GM12878 (cell line): ENCODE results near the gene ACBD7. TPM values are rescaled to one million over a fixed set of nuclear protein-coding genes. Genes with fewer than 3 reads are reported as not detected.

Source experiments
- ATAC-seq: fragments of 200-7000 bp; cut with Tn5 transposase; 3 replicates; pipeline ENCODE4 v1.9.1; 2020; ENCODE audit warnings: mild to moderate bottlenecking, moderate library complexity
- BruUV-seq: library from RNA; stranded (reverse); fragments of 400-500 nt; replicated peaks from 2 replicates; lab custom pipeline; 2021; lab: Mats Ljungman, UMichigan
- CTCF ChIA-PET: fragments of 300-600 bp; sonication (Branson Sonifier 250); formaldehyde crosslinking; extraction: SDS; loops from one replicate; lab custom pipeline; 2021; ENCODE audit warnings: inconsistent platforms; lab: Yijun Ruan, JAX
- POLR2A ChIA-PET: fragments of 350-600 bp; formaldehyde crosslinking; extraction: SDS; loops from one replicate; lab custom pipeline; 2021; ENCODE audit warnings: inconsistent platforms; lab: Charles Lee
- RAD21 ChIA-PET: fragments of 300-600 bp; sonication (Branson Sonifier 250); formaldehyde crosslinking; loops from one replicate; lab custom pipeline; 2023; ENCODE audit warnings: antibody characterized with exemption; ENCODE audit not compliant: unreplicated experiment; lab: Charles Lee
- SMC1A ChIA-PET: fragments of 300-600 bp; sonication (Branson Sonifier 250); formaldehyde crosslinking; loops from one replicate; lab custom pipeline; 2023; ENCODE audit not compliant: unreplicated experiment, uncharacterized antibody; lab: Charles Lee
- DNase-seq: peaks from one replicate; pipeline ENCODE4 v3.0.0-alpha.2; 2011; ENCODE audit warnings: low read depth, low spot score
- FAIRE-seq: peaks from 3 replicates; lab custom pipeline; 2011; peaks lifted over from hg19 to GRCh38; lab: Jason Lieb, UNC
- H2AFZ ChIP-seq: 2 replicates; pipeline ENCODE4 v1.6.0; 2011; ENCODE audit warnings: low read depth, low read length, control low read depth; ENCODE audit not compliant: control insufficient read depth
- H3K27ac ChIP-seq: 2 replicates; pipeline ENCODE4 v1.5.1; 2011; ENCODE audit warnings: control low read depth; ENCODE audit not compliant: control insufficient read depth, insufficient read depth
- H3K27me3 ChIP-seq, 2 experiments: replicated peaks in 1 of 2; 2 replicates each; pipeline versions ENCODE4 v1.6.0 to v1.6.1; 2011; ENCODE audit warnings: low read length in 1 of 2; ENCODE audit not compliant: control insufficient read depth in 2 of 2, insufficient read depth in 2 of 2
- H3K36me3 ChIP-seq, 2 experiments: 2 replicates each; pipeline ENCODE4 v1.5.1; 2011; ENCODE audit warnings: low read length in 1 of 2; ENCODE audit not compliant: control insufficient read depth in 2 of 2, insufficient read depth in 2 of 2
- H3K4me1 ChIP-seq: 2 replicates; pipeline ENCODE4 v1.6.1; 2011; ENCODE audit warnings: mild to moderate bottlenecking, low read length, moderate library complexity, mixed read lengths; ENCODE audit not compliant: control insufficient read depth, insufficient read depth
- H3K4me2 ChIP-seq: 2 replicates; pipeline ENCODE4 v1.6.0; 2011; ENCODE audit warnings: control low read depth; ENCODE audit not compliant: control insufficient read depth, insufficient read depth
- H3K4me3 ChIP-seq: fragments of 200-600 bp; sonication (generic); 2 replicates; pipeline ENCODE4 v1.5.1; 2016
- H3K79me2 ChIP-seq: 2 replicates; pipeline ENCODE4 v1.6.0; 2011; ENCODE audit warnings: low read length; ENCODE audit not compliant: control insufficient read depth, insufficient read depth
- H3K9ac ChIP-seq: 2 replicates; pipeline ENCODE4 v1.8.0; 2011; ENCODE audit warnings: low read length, control low read depth, mixed read lengths; ENCODE audit not compliant: control insufficient read depth, insufficient read depth
- H3K9me3 ChIP-seq: replicated peaks from 3 replicates; pipeline ENCODE4 v1.5.1; 2011; ENCODE audit warnings: mild to moderate bottlenecking, low read length; ENCODE audit not compliant: control insufficient read depth, insufficient read depth
- H4K20me1 ChIP-seq: 2 replicates; pipeline ENCODE4 v1.6.0; 2011; ENCODE audit not compliant: control insufficient read depth, insufficient read depth
- CHD4 ChIP-seq: fragments of 200-600 bp; sonication (generic); IDR thresholded peaks from 2 replicates; pipeline ENCODE4 v1.6.1; 2016; ENCODE audit warnings: mild to moderate bottlenecking
- DPF2 ChIP-seq: fragments of 450-650 bp; IDR thresholded peaks from 2 replicates; pipeline ENCODE4 v1.6.1; 2017; ENCODE audit warnings: mild to moderate bottlenecking
- IRF3 ChIP-seq: fragments of 450-650 bp; IDR thresholded peaks from 2 replicates; pipeline ENCODE4 v1.6.1; 2014; ENCODE audit warnings: mild to moderate bottlenecking
- NBN ChIP-seq: fragments of 450-650 bp; IDR thresholded peaks from 2 replicates; pipeline ENCODE4 v1.6.1; 2016
- NFYB ChIP-seq: IDR thresholded peaks from 2 replicates; pipeline ENCODE4 v1.6.1; 2011; ENCODE audit warnings: low read depth, mild to moderate bottlenecking, low read length, improper control_type of control experiment, moderate library complexity; ENCODE audit not compliant: insufficient read depth
- RBBP5 ChIP-seq: fragments of 200-600 bp; sonication (generic); conservative IDR thresholded peaks from 2 replicates; pipeline ENCODE4 v1.6.1; 2016
- RELA ChIP-seq: fragments of 450-650 bp; IDR thresholded peaks from 2 replicates; pipeline ENCODE4 v1.8.0; 2014; ENCODE audit warnings: borderline replicate concordance; ENCODE audit not compliant: partially characterized antibody
- RFX5 ChIP-seq: IDR thresholded peaks from 2 replicates; pipeline ENCODE4 v1.6.1; 2011; ENCODE audit warnings: low read depth, low read length, improper control_type of control experiment
- SMAD5 ChIP-seq: IDR thresholded peaks from 2 replicates; pipeline ENCODE4 v1.6.1; 2016; ENCODE audit warnings: antibody characterized with exemption, low read depth
- SMC3 ChIP-seq: IDR thresholded peaks from 2 replicates; pipeline ENCODE4 v1.6.1; 2011; ENCODE audit warnings: low read length, improper control_type of control experiment, borderline replicate concordance
- SPI1 ChIP-seq: IDR thresholded peaks from 2 replicates; pipeline ENCODE4 v1.6.1; 2011; ENCODE audit warnings: low read depth, mild to moderate bottlenecking, low read length, moderate library complexity, borderline replicate concordance; ENCODE audit not compliant: insufficient read depth
- SREBF2 ChIP-seq: IDR thresholded peaks from 2 replicates; pipeline ENCODE4 v1.6.1; 2012; ENCODE audit warnings: mild to moderate bottlenecking, low read length
- TBL1XR1 ChIP-seq: IDR thresholded peaks from 2 replicates; pipeline ENCODE4 v1.6.1; 2012; ENCODE audit warnings: low read depth, low read length, improper control_type of control experiment
- YBX1 ChIP-seq: fragments of 450-650 bp; IDR thresholded peaks from 2 replicates; pipeline ENCODE4 v1.6.1; 2016; ENCODE audit warnings: antibody characterized with exemption
- WGBS: methylation state at CpG from one replicate; pipeline ENCODE4 v1.1.6; 2016; ENCODE audit warnings: low lambda C conversion rate; ENCODE audit not compliant: insufficient replicate concordance, insufficient coverage; ENCODE audit errors: missing lambda C conversion rate; 5-methylcytosine and 5-hydroxymethylcytosine counted together
- in situ Hi-C: fragments of 300-500 bp; cut with MboI; formaldehyde crosslinking; loops from 9 replicates; pipeline ENCODE4 v1.14.3; 2018; ENCODE audit warnings: mixed read lengths
- intact Hi-C: fragments of 100-400 bp; cut with micrococcal nuclease; formaldehyde crosslinking; loops from one replicate; pipeline ENCODE4 v1.14.2; 2022; ENCODE audit not compliant: unreplicated experiment
- polyA plus RNA-seq, 11 experiments: library from polyadenylated mRNA; depleted of rRNA in 4 of 11; unstranded in 6 of 11; stranded (reverse) in 5 of 11; fragments of >200 nt; fragmentation: Nextera tagmentation in 4 of 11; fragmentation: Illumina TruSeq in 1 of 11; extraction: Ambion mirVana in 4 of 11; extraction: Trizol in 1 of 11; gene quantifications; 1 replicate in 1 of 11; 2 replicates in 10 of 11; pipeline versions ENCODE4 v1.2.1 to v1.2.3, GENCODE V29; 2011 to 2016; ENCODE audit warnings: inconsistent platforms in 2 of 11, missing spikeins in 2 of 11, low read depth in 1 of 11
- total RNA-seq, 4 experiments: library from RNA; depleted of rRNA in 3 of 4; stranded (reverse); fragments of >200 nt in 3 of 4; fragmentation: Illumina TruSeq in 1 of 4; extraction: Trizol in 1 of 4; gene quantifications; 2 replicates each; pipeline versions ENCODE4 v1.2.1 to v1.2.3, GENCODE V29; 2013 to 2021
- TF ChIP-seq, protein P1 (sequence below): fragments of 450-650 bp; IDR thresholded peaks from 2 replicates; pipeline ENCODE4 v1.6.1; 2018; ENCODE audit warnings: mild to moderate bottlenecking, low read depth, moderate library complexity; ENCODE audit not compliant: partially characterized antibody
- TF ChIP-seq, protein P2 (sequence below): IDR thresholded peaks from 2 replicates; pipeline ENCODE4 v1.6.1; 2012; ENCODE audit warnings: low read depth, low read length, improper control_type of control experiment

The ACBD7 gene
- total and polyA plus RNA-seq, 10 of the 15 experiments (the other 5 are each of a cell fraction or from before 2014, with no cell fraction given): 0.04 to 0.74 (median 0.36) TPM

DNA sequence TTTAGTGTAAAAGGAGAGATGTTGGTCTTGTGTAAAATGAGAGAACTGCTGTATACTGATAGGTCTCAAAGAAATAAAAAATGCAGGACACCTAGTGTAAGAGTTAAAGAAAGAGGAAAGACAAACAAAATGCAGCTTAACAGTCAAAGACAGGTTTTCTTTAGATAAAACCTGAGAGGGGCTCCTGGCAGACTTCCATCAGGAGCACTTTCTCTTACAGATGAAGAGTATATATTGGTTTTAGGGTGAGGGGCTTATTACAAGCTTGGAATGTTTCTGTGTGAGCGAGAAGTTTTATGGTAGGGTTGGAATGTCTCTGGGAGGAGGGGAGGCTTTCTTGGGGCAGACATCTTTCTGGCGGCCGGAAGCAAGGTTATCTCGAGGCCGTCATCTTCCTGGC lies 16.2 kb downstream of the ACBD7 start:
- Histone ChIP-seq H2AFZ (no peak overlapping the region), H3K9me3 (no peaks in the 10 kb centered on the region; the same call in 2 of the 3 replicates), H3K27me3 (no peaks in the 10 kb centered on the region; a peak in 1 of 4 replicates), H3K4me2 (no peak overlapping the region), H3K9ac (no peak overlapping the region), H3K4me3 (no peak overlapping the region), H3K4me1 (no peaks in the 10 kb centered on the region), H3K79me2 (no peaks in the 10 kb centered on the region), H4K20me1 (no peaks in the 10 kb centered on the region), H3K36me3 (no peaks in the 10 kb centered on the region), H3K27ac (no peak overlapping the region)
- POLR2A ChIA-PET: no interaction called here
- BruUV-seq: no TSS peak
- FAIRE-seq (no peak), ATAC-seq (no peak), DNase-seq (no peak)
- 80% methylated on average over 5 of the region's 5 CpGs for WGBS
- RAD21 ChIA-PET: no interaction called here
- intact Hi-C loops: no loop called here
- CTCF ChIA-PET: no interaction called here
- SMC1A ChIA-PET: no interaction called here
- TF ChIP-seq YBX1 (no peak), SMAD5 (no peak), IRF3 (no peak), SMC3 (no peak), RELA (no peak)
- in situ Hi-C loops: no loop called here

DNA sequence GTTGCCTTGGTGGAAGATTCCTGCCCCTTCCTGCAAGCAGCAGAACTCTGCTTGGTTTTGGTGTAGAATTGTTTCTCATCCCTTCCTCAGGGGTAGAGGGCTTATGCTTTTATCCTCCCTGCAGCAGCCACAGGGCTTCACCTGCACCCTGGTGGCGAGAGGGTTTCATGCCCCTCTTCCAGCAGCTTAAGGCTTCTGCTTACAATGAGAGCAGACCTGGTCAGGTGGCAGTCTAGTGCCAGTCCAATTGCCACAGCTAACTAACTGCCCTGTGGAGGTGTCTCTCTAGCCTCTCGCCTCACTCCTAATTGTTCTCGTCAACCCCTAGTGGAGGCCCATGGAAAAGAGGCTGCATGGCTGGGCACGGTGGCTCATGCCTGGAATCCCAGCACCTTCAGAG lies 19.3 kb downstream of the ACBD7 start:
- H3K79me2 ChIP-seq: no peaks in the 10 kb centered on the region
- SMC1A ChIA-PET: no interaction called here
- intact Hi-C loops: no loop called here
- RAD21 ChIA-PET: no interaction called here
- no peaks in the 10 kb centered on the region; a peak in 1 of 4 replicates for H3K27me3 ChIP-seq
- H3K9ac ChIP-seq: no peak overlapping the region
- ATAC-seq: peak; percentile 21; the same call in 2 of the 3 replicates
- in situ Hi-C loops: no loop called here
- FAIRE-seq: no peak
- H3K27ac ChIP-seq: no peak overlapping the region
- H3K36me3 ChIP-seq: no peaks in the 10 kb centered on the region
- WGBS: 52% methylated on average over 4 of the region's 4 CpGs
- no peaks in the 10 kb centered on the region for H3K4me1 ChIP-seq
- CTCF ChIA-PET: interaction anchor here (1.4 kb wide), 1 partner anchor 37 kb away, joined by 3 read pairs; no protein-coding TSS in a partner anchor
- no TSS peak for BruUV-seq
- no peak overlapping the region for H3K4me3 ChIP-seq
- no peak overlapping the region for H2AFZ ChIP-seq
- no peak overlapping the region for H3K4me2 ChIP-seq
- no peaks in the 10 kb centered on the region for H4K20me1 ChIP-seq
- POLR2A ChIA-PET: no interaction called here
- no peak for DNase-seq
- H3K9me3 ChIP-seq: no peaks in the 10 kb centered on the region; the same call in 2 of the 3 replicates
- TF ChIP-seq, protein P1, sequence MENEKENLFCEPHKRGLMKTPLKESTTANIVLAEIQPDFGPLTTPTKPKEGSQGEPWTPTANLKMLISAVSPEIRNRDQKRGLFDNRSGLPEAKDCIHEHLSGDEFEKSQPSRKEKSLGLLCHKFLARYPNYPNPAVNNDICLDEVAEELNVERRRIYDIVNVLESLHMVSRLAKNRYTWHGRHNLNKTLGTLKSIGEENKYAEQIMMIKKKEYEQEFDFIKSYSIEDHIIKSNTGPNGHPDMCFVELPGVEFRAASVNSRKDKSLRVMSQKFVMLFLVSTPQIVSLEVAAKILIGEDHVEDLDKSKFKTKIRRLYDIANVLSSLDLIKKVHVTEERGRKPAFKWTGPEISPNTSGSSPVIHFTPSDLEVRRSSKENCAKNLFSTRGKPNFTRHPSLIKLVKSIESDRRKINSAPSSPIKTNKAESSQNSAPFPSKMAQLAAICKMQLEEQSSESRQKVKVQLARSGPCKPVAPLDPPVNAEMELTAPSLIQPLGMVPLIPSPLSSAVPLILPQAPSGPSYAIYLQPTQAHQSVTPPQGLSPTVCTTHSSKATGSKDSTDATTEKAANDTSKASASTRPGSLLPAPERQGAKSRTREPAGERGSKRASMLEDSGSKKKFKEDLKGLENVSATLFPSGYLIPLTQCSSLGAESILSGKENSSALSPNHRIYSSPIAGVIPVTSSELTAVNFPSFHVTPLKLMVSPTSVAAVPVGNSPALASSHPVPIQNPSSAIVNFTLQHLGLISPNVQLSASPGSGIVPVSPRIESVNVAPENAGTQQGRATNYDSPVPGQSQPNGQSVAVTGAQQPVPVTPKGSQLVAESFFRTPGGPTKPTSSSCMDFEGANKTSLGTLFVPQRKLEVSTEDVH: no peak
- TF ChIP-seq SPI1 (no peak), NFYB (no peak), TBL1XR1 (no peak), NBN (no peak), RFX5 (no peak), SREBF2 (no peak), DPF2 (no peak), RBBP5 (no peak), CHD4 (no peak)
- TF ChIP-seq, protein P2, sequence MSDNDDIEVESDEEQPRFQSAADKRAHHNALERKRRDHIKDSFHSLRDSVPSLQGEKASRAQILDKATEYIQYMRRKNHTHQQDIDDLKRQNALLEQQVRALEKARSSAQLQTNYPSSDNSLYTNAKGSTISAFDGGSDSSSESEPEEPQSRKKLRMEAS: no peak
